CD4-positive, alpha-beta memory T cell (primary cell): Measurements from ENCODE around the gene DCST2. TPM values are rescaled to one million over a fixed set of nuclear protein-coding genes. Genes with fewer than 3 reads are reported as not detected.
"Not testable (repeated sequence)": the region's sequence is repeated elsewhere in the genome, so short reads cannot be mapped to it uniquely, and the experiment has no call there.

Source experiments
- CTCF ChIA-PET: fragments of 350-600 bp; sonication (Branson Sonifier 250); formaldehyde crosslinking; loops from one replicate; lab custom pipeline; 2021; ENCODE audit warnings: inconsistent platforms; ENCODE audit not compliant: partially characterized antibody; lab: Charles Lee
- POLR2A ChIA-PET: fragments of 350-600 bp; sonication (Branson Sonifier 250); formaldehyde crosslinking; loops from one replicate; lab custom pipeline; 2021; ENCODE audit not compliant: partially characterized antibody; lab: Charles Lee
- DNase-seq, 5 donors: peaks; one replicate each; pipeline versions ENCODE4 v3.0.0 to v3.0.0-alpha.2; 2020 to 2022; ENCODE audit warnings: mixed read lengths in 1 of 5
- H3K27ac ChIP-seq: one replicate; pipeline ENCODE4 v1.7.0; 2013; ENCODE audit warnings: low read depth, low read length
- H3K27me3 ChIP-seq: 2 replicates; pipeline ENCODE4 v1.7.0; 2013; ENCODE audit warnings: mild to moderate bottlenecking, low read length, moderate library complexity; ENCODE audit not compliant: insufficient read depth
- H3K36me3 ChIP-seq: 2 replicates; pipeline ENCODE4 v1.7.0; 2013; ENCODE audit warnings: mild to moderate bottlenecking, low read length, moderate library complexity; ENCODE audit not compliant: insufficient read depth
- H3K4me1 ChIP-seq: 2 replicates; pipeline ENCODE4 v1.7.0; 2013; ENCODE audit warnings: mild to moderate bottlenecking, low read length, moderate library complexity; ENCODE audit not compliant: insufficient read depth
- H3K4me3 ChIP-seq, 2 donors: one replicate each; pipeline ENCODE4 v1.7.0; 2013; ENCODE audit warnings: low read length in 2 of 2, mild to moderate bottlenecking in 1 of 2
- H3K9me3 ChIP-seq, 2 donors: one replicate each; pipeline ENCODE4 v1.7.0; 2013; ENCODE audit warnings: low read length in 2 of 2, control low read depth in 1 of 2; ENCODE audit not compliant: control insufficient read depth in 1 of 2
- H3K27ac Mint-ChIP-seq, 7 donors: one replicate each; pipeline ENCODE4 v1.8.0; 2020 to 2021; ENCODE audit warnings: mixed read lengths in 7 of 7, mild to moderate bottlenecking in 6 of 7, inconsistent platforms in 3 of 7, moderate library complexity in 3 of 7
- H3K27me3 Mint-ChIP-seq, 2 donors: one replicate each; pipeline ENCODE4 v1.8.0; 2020 to 2021; ENCODE audit warnings: mixed read lengths in 2 of 2
- H3K36me3 Mint-ChIP-seq, 2 donors: one replicate each; pipeline ENCODE4 v1.8.0; 2020 to 2021; ENCODE audit warnings: mixed read lengths in 2 of 2, inconsistent platforms in 1 of 2, mild to moderate bottlenecking in 1 of 2
- H3K4me1 Mint-ChIP-seq, 4 donors: one replicate each; pipeline ENCODE4 v1.8.0; 2020 to 2021; ENCODE audit warnings: mixed read lengths in 4 of 4, mild to moderate bottlenecking in 1 of 4
- H3K4me3 Mint-ChIP-seq, 8 donors: one replicate each; pipeline ENCODE4 v1.8.0; 2020 to 2021; ENCODE audit warnings: mixed read lengths in 8 of 8, mild to moderate bottlenecking in 7 of 8, moderate library complexity in 6 of 8, inconsistent platforms in 3 of 8
- H3K9me3 Mint-ChIP-seq, 8 donors: one replicate each; pipeline ENCODE4 v1.8.0; 2020 to 2021; ENCODE audit warnings: mixed read lengths in 8 of 8, mild to moderate bottlenecking in 5 of 8, inconsistent platforms in 3 of 8, moderate library complexity in 1 of 8
- intact Hi-C: fragments of 100-400 bp; cut with micrococcal nuclease; formaldehyde crosslinking; loops from one replicate; pipeline ENCODE4 v1.15.1; 2023
- polyA plus RNA-seq, 2 donors: library from polyadenylated mRNA; unstranded; fragments of 300-500 nt; fragmentation: Illumina TruSeq; gene quantifications; one replicate each; pipeline ENCODE4 v1.2.3, GENCODE V29; 2021
- total RNA-seq, 2 experiments: library from RNA; stranded (reverse); gene quantifications; one replicate each; pipeline ENCODE4 v1.2.3, GENCODE V29; 2021

The DCST2 gene
- total and polyA plus RNA-seq, 4 experiments from 2014 or later: 4.0 to 4.1 TPM; not detected in 2

DNA sequence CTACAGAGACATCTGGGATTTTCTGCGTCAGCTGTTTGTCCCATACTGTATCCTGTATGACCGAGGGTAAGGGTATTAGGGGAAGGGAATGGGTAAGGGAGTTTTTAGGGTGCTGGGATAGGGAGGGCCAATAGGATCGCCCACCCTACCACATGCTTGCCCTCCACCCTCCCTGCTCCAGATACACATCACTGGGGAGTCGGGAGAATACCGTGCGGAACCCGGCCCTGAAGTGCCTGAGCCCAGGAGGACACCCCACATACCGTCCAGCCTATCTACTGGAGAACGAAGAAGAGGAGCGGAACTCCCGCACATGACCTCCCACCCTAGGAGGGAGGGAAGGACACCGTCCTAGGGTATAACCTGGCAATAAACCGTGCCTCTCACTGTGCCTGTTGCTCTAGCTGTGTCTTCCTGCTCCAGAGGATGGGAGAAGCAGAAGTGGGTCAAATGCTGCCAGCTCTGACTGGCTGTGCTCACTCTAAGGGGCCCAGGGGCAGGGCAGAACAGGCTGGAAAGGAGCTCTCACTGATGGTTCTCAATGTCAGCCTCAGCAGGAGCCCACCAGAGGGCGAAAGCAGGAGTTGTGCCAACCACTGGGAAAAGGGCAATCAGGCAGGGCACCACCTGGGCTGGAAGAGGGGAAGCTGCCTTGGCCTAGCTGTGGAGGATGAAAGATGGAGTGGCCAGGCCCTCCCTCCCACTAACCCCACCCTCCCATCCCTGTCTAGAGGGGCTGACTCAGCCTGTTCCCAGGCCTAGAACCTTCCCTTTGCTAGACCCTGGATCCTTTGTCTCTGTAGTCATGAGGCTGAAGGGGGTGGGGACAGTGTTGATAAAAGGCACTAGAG, 40.6 kb downstream of the DCST2 start:
- Histone ChIP-seq H3K36me3 (peaks cover 25% of the 10 kb centered on the region), H3K9me3 (no peaks in the 10 kb centered on the region), H3K4me3 (no peak overlapping the region), H3K27me3 (no peaks in the 10 kb centered on the region), H3K4me1 (peaks cover 24% of the 10 kb centered on the region), H3K27ac (no peak overlapping the region)
- DNase-seq: no peak
- no peak overlapping the region for H3K4me3 Mint-ChIP-seq
- intact Hi-C loops: no loop called here
- POLR2A ChIA-PET: interaction anchor here (0.6 to 38.9 kb wide), 6 partner anchors 9 to 180 kb away, joined by 3 to 1543 read pairs (median 8); partner anchors contain the start of genes CKS1B, FLAD1, KRTCAP2 and PBXIP1
- H3K27ac Mint-ChIP-seq: peak overlapping the region in 1 of 7 donors; percentile 47
- CTCF ChIA-PET: interaction anchor here (0.9 to 16.3 kb wide), 6 partner anchors 9 to 60 kb away, joined by 3 to 381 read pairs (median 8); partner anchors contain the start of genes FLAD1 and PYGO2
- peaks cover 18 to 32% of the 10 kb centered on the region in 2 donors for H3K36me3 Mint-ChIP-seq
- H3K9me3 Mint-ChIP-seq: peaks cover 0 to 3% (median 0%) of the 10 kb centered on the region in 8 donors
- no peaks in the 10 kb centered on the region for H3K27me3 Mint-ChIP-seq
- H3K4me1 Mint-ChIP-seq: peaks cover 14 to 32% (median 23%) of the 10 kb centered on the region in 4 donors

GRCh38 chr1:154990276-154990675, 43.3 kb downstream of the DCST2 start:
- POLR2A ChIA-PET: interaction anchor here (1.4 to 41.7 kb wide), 3 partner anchors 16 to 54 kb away, joined by 4 to 1543 read pairs (median 1543); partner anchors contain the start of genes CKS1B, FLAD1, LENEP and PBXIP1

DNA sequence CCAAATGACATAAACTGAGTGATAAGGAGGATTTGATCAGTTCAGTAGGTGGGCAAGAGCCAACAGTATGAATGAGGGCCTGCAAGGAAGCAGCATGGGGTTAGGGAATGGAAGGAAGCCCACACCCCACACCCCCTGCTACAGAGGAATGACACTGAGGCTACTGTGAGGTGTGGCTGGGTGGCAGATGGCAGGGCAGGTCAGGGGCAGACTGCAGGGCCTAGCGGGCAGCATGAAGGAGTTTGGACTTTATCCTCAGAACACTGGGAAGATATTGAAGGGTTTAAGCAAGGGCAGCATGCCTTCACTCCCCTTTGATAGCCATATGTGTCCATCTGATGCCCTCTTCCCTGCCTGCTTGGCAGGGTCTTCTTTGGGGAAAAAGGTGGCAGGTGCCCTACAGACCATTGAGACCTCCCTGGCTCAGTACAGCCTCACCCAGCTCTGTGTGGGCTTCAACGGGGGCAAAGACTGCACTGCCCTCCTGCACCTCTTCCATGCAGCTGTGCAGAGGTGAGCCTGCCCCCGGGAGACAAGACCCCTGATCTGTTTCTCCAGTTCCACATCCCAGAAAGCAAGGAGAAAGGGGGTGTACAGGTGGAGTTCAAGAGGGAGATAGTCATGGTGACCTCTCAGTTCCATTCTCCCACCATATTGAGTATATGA, 44.3 kb downstream of the DCST2 start:
- DNase-seq: no peak
- intact Hi-C loops: no loop called here
- H3K36me3 ChIP-seq: peaks cover 35% of the 10 kb centered on the region
- H3K27ac ChIP-seq: no peak overlapping the region
- Mint-ChIP-seq H3K27ac (peak overlapping the region in 5 of 7 donors; percentile 24 to 78 (median 41)), H3K4me1 (peaks cover 11 to 19% (median 13%) of the 10 kb centered on the region in 4 donors), H3K36me3 (peaks cover 19 to 36% of the 10 kb centered on the region in 2 donors), H3K4me3 (no peak overlapping the region), H3K27me3 (no peaks in the 10 kb centered on the region), H3K9me3 (peaks cover 0 to 2% (median 0%) of the 10 kb centered on the region in 8 donors)
- no peak overlapping the region for H3K4me3 ChIP-seq
- ChIA-PET CTCF (interaction anchor here (1.3 to 3.4 kb wide), 5 partner anchors 10 to 45 kb away, joined by 3 to 39 read pairs (median 5); partner anchors contain the start of gene PBXIP1), POLR2A (interaction anchor here (1.4 to 41.7 kb wide), 4 partner anchors 17 to 61 kb away, joined by 3 to 1543 read pairs (median 774); partner anchors contain the start of genes ADAM15, CKS1B, FLAD1 and LENEP)
- no peaks in the 10 kb centered on the region for H3K27me3 ChIP-seq
- peaks cover 26% of the 10 kb centered on the region for H3K4me1 ChIP-seq
- no peaks in the 10 kb centered on the region for H3K9me3 ChIP-seq

More at GRCh38 chr1:154990276-154990675, 43.3 kb downstream of the DCST2 start:
- peaks cover 35% of the 10 kb centered on the region for H3K36me3 ChIP-seq
- H3K4me1 ChIP-seq: peaks cover 16% of the 10 kb centered on the region
- Mint-ChIP-seq H3K9me3 (peaks cover 0 to 2% (median 0%) of the 10 kb centered on the region in 8 donors), H3K4me3 (no peak overlapping the region), H3K27ac (no peak overlapping the region), H3K27me3 (no peaks in the 10 kb centered on the region), H3K4me1 (peaks cover 9 to 19% (median 12%) of the 10 kb centered on the region in 4 donors), H3K36me3 (peaks cover 19 to 36% of the 10 kb centered on the region in 2 donors)
- CTCF ChIA-PET: interaction anchor here (1.3 to 1.6 kb wide), 2 partner anchors 9 to 35 kb away, joined by 3 to 4 read pairs; partner anchors contain the start of gene PBXIP1
- H3K9me3 ChIP-seq: no peaks in the 10 kb centered on the region
- intact Hi-C loops: no loop called here
- H3K27me3 ChIP-seq: no peaks in the 10 kb centered on the region
- H3K4me3 ChIP-seq: no peak overlapping the region
- H3K27ac ChIP-seq: no peak overlapping the region
- DNase-seq: no peak

DNA sequence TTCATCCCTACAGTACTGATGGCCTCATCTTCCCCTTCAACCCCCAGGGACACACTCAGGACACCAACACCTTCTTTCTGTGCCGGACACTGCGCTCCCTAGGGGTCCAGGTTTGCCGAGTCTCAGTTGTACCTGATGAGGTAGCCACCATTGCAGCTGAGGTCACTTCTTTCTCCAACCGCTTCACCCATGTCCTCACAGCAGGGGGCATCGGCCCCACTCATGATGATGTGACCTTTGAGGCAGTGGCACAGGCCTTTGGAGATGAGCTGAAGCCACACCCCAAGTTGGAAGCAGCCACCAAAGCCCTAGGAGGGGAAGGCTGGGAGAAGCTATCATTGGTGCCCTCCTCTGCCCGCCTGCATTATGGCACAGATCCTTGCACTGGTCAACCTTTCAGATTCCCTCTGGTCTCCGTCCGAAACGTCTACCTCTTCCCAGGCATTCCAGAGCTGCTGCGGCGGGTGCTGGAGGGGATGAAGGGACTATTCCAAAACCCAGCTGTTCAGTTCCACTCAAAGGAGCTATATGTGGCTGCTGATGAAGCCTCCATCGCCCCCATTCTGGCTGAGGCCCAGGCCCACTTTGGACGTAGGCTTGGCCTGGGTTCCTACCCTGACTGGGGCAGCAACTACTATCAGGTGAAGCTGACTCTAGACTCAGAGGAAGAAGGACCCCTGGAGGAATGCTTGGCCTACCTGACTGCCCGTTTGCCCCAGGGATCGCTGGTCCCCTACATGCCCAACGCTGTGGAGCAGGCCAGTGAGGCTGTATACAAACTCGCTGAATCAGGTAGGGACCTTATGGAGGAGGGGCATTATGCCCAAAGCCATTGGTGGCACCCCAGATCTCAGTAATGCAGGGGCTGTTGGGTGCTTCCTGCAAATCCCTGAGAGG, 45.3 kb downstream of the DCST2 start:
- peaks cover 35% of the 10 kb centered on the region for H3K36me3 ChIP-seq
- H3K9me3 Mint-ChIP-seq: no peaks in the 10 kb centered on the region
- H3K4me1 ChIP-seq: peaks cover 36% of the 10 kb centered on the region
- H3K4me3 Mint-ChIP-seq: no peak overlapping the region
- H3K4me1 Mint-ChIP-seq: peaks cover 13 to 19% (median 17%) of the 10 kb centered on the region in 4 donors
- ChIA-PET POLR2A (interaction anchor here (1.2 to 41.7 kb wide), 4 partner anchors 18 to 63 kb away, joined by 3 to 1543 read pairs (median 774); partner anchors contain the start of genes ADAM15, CKS1B, FLAD1 and LENEP), CTCF (interaction anchor here (1.2 to 3.4 kb wide), 8 partner anchors 8 to 97 kb away, joined by 3 to 39 read pairs (median 4); no protein-coding TSS in a partner anchor)
- peaks cover 19 to 35% of the 10 kb centered on the region in 2 donors for H3K36me3 Mint-ChIP-seq
- no peak for DNase-seq
- no peak overlapping the region for H3K4me3 ChIP-seq
- intact Hi-C loops: no loop called here
- no peaks in the 10 kb centered on the region for H3K9me3 ChIP-seq
- H3K27me3 Mint-ChIP-seq: no peaks in the 10 kb centered on the region
- no peak overlapping the region for H3K27ac Mint-ChIP-seq
- no peaks in the 10 kb centered on the region for H3K27me3 ChIP-seq
- H3K27ac ChIP-seq: no peak overlapping the region

- intact Hi-C loops: no loop called here
- peak overlapping the region in 1 of 7 donors; percentile 22 for H3K27ac Mint-ChIP-seq
- CTCF ChIA-PET: interaction anchor here (1.2 to 3.4 kb wide), 9 partner anchors 9 to 98 kb away, joined by 3 to 39 read pairs (median 4); no protein-coding TSS in a partner anchor
- no peaks in the 10 kb centered on the region for H3K27me3 ChIP-seq
- H3K27me3 Mint-ChIP-seq: no peaks in the 10 kb centered on the region
- peaks cover 35% of the 10 kb centered on the region for H3K36me3 ChIP-seq
- peaks cover 41% of the 10 kb centered on the region for H3K4me1 ChIP-seq
- POLR2A ChIA-PET: interaction anchor here (1.2 to 41.7 kb wide), 3 partner anchors 17 to 51 kb away, joined by 5 to 1543 read pairs (median 1543); partner anchors contain the start of genes CKS1B, FLAD1, LENEP and PBXIP1
- H3K36me3 Mint-ChIP-seq: peaks cover 19 to 30% of the 10 kb centered on the region in 2 donors
- no peaks in the 10 kb centered on the region for H3K9me3 ChIP-seq
- DNase-seq: no peak
- no peak overlapping the region for H3K27ac ChIP-seq
- H3K4me3 ChIP-seq: no peak overlapping the region
- H3K4me3 Mint-ChIP-seq: no peak overlapping the region
- H3K9me3 Mint-ChIP-seq: no peaks in the 10 kb centered on the region
- H3K4me1 Mint-ChIP-seq: peaks cover 13 to 19% (median 17%) of the 10 kb centered on the region in 4 donors
Observed at GRCh38 chr1:154987326-154987725, 46.3 kb downstream of the DCST2 start.

- H3K9me3 Mint-ChIP-seq, H3K4me3 Mint-ChIP-seq, H3K27me3 ChIP-seq, H3K27me3 Mint-ChIP-seq, intact Hi-C loops, H3K27ac ChIP-seq, H3K9me3 ChIP-seq, H3K4me3 ChIP-seq, DNase-seq: not testable (repeated sequence)
- peaks cover 42% of the 10 kb centered on the region for H3K4me1 ChIP-seq
- POLR2A ChIA-PET: interaction anchor here (1.2 to 41.7 kb wide), 4 partner anchors 16 to 50 kb away, joined by 5 to 1543 read pairs (median 800); partner anchors contain the start of genes CKS1B, FLAD1, LENEP and PBXIP1
- peaks cover 13 to 19% (median 17%) of the 10 kb centered on the region in 4 donors for H3K4me1 Mint-ChIP-seq
- H3K27ac Mint-ChIP-seq: peak overlapping the region in 1 of 7 donors; percentile 22
- H3K36me3 Mint-ChIP-seq: peaks cover 19 to 30% of the 10 kb centered on the region in 2 donors
- CTCF ChIA-PET: interaction anchor here (0.8 to 3.4 kb wide), 5 partner anchors 10 to 58 kb away, joined by 3 to 20 read pairs (median 3); no protein-coding TSS in a partner anchor
- H3K36me3 ChIP-seq: peaks cover 35% of the 10 kb centered on the region
Observed at GRCh38 chr1:154986736-154987135, 46.8 kb downstream of the DCST2 start.
